GM18526 (cell line): ENCODE results near the gene STARD13.

Experiments
- POLR2A ChIP-seq: IDR thresholded peaks from 3 replicates; pipeline ENCODE4 v1.6.1; 2011; ENCODE audit not compliant: insufficient read length; ENCODE audit errors: extremely low read depth

STARD13 gene

DNA sequence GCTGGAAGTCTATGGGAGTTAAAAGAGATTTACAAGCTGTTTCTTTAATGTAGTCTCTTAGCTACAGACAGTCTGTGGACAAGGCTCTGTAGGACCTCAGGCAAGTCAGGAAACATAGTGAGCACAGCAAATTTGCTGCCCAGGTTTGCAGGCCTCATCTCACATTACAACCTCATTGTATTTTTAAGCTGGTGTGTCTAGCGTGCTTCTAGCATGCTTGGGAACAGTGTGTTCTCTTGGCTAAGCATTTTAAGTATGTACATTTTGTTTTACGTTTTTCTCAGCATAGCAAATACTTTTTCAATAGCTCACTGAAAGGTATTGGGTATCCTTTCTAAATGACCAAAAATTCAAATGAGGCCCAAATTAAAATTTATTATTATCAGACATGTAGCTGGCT lies 113.2 kb downstream of the STARD13 start:
- TF ChIP-seq POLR2A = no peak

DNA sequence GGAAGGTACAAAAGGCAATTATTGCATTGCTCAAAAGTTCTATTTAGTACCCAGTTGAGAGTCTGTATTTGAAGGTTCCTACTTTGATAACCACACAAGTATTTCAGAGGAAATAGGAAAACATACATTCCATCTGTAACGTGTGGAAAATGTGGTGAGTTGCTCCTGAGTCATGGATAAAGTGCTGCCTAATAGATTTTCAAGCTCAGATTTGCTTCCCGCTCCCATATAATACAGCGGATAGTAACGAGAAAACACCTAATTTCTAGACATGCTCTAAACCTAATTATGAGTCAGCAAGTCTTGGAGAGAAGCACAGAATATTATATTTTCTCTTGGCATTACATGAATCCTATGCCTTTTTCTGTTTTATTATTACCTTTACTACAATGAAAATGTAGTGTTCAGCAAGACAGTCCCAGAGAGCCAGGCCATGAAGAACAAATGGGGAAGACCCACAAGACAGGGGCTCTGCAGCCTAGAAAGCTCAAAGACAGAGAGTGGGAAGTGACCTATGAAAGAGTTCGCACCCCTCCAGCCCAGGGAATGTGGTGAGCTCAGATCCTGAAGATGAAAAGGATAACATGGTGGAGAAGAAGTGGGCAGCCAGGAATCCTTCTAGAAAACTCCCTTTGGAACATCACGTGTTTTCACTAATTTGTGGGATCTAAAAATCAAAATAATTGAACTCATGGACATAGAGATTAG lies 116.1 kb downstream of the STARD13 start:
- no peak for TF ChIP-seq POLR2A

- no peak for TF ChIP-seq POLR2A
These were observed 117.1 kb downstream of the STARD13 start for GRCh38 chr13:33168321-33168960.

- TF ChIP-seq POLR2A = no peak
These were observed 118.1 kb downstream of the STARD13 start for GRCh38 chr13:33167491-33167890.

DNA sequence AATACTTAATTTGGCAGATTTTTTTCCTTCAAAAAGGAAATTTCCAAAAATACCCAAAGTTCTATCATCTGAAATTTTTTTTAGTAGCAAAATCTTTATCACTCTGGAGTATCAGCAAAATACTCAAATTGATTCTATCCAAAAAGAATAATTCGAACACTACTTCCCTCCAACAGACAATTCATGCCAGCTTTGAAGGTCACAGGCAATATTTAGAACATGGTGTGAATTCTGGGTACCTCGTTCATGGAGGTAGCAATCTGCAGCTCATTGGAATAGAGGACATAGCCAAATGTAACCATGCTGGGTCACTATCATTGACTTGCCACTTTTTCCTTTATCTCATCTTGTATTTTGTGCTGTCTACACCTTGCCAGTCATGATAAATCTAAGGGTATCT lies 119.8 kb downstream of the STARD13 start:
- TF ChIP-seq POLR2A = no peak

DNA sequence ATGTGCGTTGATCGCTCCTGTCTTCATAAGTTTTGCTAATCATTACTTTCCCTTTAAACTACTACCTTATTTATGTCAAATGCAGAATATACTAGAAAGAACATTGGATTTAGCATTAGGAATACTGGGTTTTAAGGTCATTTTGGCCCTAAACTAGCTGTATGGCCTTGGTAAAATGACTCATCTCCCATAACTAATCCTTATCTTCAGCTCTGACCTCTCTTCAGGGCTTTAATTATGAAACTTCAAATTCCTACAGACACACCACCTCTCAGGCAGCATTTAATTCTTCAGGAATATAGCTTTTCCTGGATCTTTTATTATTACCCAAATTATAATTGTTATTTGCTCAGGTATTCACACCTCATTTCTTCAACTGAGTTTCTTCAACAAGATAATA lies 121.2 kb downstream of the STARD13 start:
- TF ChIP-seq POLR2A = no peak

GRCh38 chr13:33158816-33159215 lies 126.7 kb downstream of the STARD13 start:
- no peak for TF ChIP-seq POLR2A

GRCh38 chr13:33158271-33158670 lies 127.3 kb downstream of the STARD13 start:
- TF ChIP-seq POLR2A = no peak

- no peak for TF ChIP-seq POLR2A
These were observed 130.6 kb downstream of the STARD13 start for GRCh38 chr13:33154911-33155310.

DNA sequence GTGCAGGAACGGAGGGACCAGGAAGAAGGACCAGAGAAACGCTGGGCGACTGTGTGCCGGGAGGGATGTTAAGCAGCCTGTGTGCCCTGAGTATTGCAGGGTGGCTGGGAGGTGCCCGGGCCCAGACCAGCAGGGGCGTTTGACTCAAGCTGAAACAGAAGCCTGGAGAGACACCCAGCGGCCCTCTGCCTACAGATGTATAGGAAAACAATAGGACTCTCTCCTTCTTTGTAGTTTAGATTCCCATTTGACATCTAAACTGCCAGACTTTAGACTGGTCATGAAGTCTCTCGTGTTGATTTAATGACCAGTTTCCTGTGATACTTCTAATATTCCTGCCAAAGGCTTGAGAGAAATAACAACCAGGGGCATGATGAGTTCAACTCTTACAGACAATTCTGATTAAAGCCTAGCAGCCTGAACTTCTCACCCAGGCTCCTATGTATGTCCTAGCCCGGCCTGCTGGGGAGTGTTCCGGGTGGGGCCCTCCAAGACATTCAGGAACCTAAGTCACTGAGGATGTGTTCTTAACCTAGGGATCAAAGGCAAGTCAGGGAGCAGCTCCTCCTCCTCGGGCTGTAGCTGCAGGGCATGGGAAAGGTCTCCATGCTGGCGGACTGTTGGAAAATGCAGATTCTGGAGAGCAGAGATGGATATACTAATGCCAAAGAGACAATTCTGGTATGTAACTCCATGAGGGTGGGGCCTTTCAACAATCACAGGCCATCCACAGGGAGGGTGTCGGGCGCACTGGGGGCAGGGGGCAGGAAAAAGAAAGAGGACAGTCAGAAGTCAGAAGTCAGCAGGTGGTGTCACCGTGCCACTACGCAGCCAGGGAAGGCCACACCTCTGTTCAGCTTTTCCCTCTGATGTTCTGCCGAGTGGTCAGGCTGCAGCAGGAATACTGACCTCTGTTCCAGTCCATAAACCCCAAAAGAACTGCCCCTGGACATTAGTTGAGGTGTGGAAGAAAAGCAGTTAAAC lies 131.8 kb downstream of the STARD13 start:
- no peak for TF ChIP-seq POLR2A

GRCh38 chr13:33152389-33152788 lies 133.2 kb downstream of the STARD13 start:
- TF ChIP-seq POLR2A = no peak

DNA sequence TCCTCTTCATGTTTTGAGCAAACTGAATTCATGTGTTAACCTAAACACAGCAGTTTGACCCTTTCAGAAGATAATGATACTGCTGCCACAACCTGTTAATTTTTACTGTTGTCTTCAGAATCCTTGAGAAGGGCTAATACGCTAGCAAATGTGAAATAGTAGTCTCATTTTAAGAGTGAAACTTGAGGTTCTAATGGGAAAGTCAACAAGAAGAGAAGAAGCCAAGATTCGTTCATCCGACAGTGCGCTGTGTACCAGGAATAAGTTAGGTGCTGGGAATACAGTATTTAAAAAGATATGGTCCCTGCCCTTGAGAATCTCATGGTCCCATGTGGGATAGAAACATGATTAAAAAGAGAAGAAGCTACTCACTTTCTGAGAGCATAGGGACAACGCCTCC lies 134.9 kb downstream of the STARD13 start:
- TF ChIP-seq POLR2A = no peak

- no peak for TF ChIP-seq POLR2A
These were observed 135.4 kb downstream of the STARD13 start for GRCh38 chr13:33150126-33150525.

- no peak for TF ChIP-seq POLR2A
These were observed 137.7 kb downstream of the STARD13 start for GRCh38 chr13:33147832-33148231.

DNA sequence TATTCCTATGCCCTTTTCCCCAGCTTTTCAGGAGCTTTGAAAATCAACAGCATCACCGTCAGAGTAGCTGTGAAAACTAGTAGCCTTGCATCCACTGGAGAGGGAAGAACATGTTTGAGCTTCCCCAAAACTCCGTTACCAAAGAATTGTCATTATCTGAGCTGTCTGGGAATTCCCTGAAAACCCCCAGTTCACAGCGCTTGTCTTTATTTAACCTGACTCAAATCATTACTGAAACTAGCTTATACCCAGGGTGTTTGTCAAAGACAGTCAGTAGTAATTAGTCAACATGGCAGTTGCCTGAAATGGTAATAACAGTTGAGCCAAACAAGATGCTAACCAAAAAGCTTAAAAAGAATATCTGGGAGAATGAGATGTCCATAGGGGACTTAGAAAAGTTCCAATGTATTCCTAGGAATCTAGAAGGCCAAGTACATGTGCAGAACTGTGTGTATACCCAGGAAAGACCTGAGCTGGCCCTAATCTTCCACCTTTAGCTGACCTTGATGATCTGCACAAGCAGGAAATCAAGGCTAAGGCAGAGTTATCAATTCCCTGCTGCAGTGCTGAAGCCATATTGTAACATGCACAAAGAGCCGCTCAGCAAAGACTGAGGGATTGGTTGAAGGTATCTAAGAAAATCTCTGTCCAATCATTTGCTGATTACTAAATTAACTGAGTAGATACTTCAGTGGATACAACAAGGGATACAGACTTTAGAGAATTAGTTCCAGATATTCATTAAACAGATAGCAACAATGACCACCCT lies 138.5 kb downstream of the STARD13 start:
- no peak for TF ChIP-seq POLR2A
